Right lobe of liver (tissue), 6 donors: Measurements from ENCODE around the gene EML5. TPM values are rescaled to one million over a fixed set of nuclear protein-coding genes. Genes with fewer than 3 reads are reported as not detected.

Experiments used
- ATAC-seq, 4 donors: fragments of 200-7000 bp; cut with Tn5 transposase; one replicate each; pipeline ENCODE4 v1.9.1; 2020; ENCODE audit warnings: mild to moderate bottlenecking in 4 of 4, moderate library complexity in 4 of 4
- DNase-seq, 3 donors: peaks; one replicate each; pipeline ENCODE4 v3.0.0-alpha.2; 2020
- H3K27ac ChIP-seq, 3 donors: fragments of 200-600 bp; one replicate each; pipeline ENCODE4 v1.8.0; 2022
- H3K27me3 ChIP-seq, 2 donors: fragments of 200-600 bp; one replicate each; pipeline ENCODE4 v1.8.0; 2022
- H3K36me3 ChIP-seq, 4 donors: fragments of 200-600 bp; sonication (generic) in 1 of 4; one replicate each; pipeline versions ENCODE4 v1.5.1 to v1.8.0; 2017 to 2022; ENCODE audit warnings: control low read depth in 1 of 4
- H3K4me1 ChIP-seq, 4 donors: fragments of 200-600 bp; sonication (generic) in 1 of 4; one replicate each; pipeline versions ENCODE4 v1.5.1 to v1.8.0; 2017 to 2022; ENCODE audit warnings: control low read depth in 1 of 4
- H3K4me3 ChIP-seq, 3 donors: fragments of 200-600 bp; one replicate each; pipeline ENCODE4 v1.8.0; 2022
- H3K9me3 ChIP-seq, 4 donors: fragments of 200-600 bp; sonication (generic) in 1 of 4; one replicate each; pipeline versions ENCODE4 v1.5.1 to v1.8.0; 2017 to 2022; ENCODE audit warnings: control low read depth in 1 of 4
- CTCF ChIP-seq, 4 donors: fragments of 200-600 bp in 3 of 4; fragments of 450-650 bp in 1 of 4; IDR thresholded peaks; one replicate each; pipeline versions ENCODE4 v1.5.1 to v1.8.0; 2016 to 2022; ENCODE audit warnings: antibody characterized with exemption in 4 of 4, mild to moderate bottlenecking in 2 of 4
- POLR2A ChIP-seq: fragments of 450-650 bp; IDR thresholded peaks from one replicate; pipeline ENCODE4 v1.6.1; 2017; ENCODE audit warnings: antibody characterized with exemption, mild to moderate bottlenecking
- WGBS: methylation state at CpG from one replicate; pipeline ENCODE4 v1.1.6; 2018; ENCODE audit warnings: low coverage, low lambda C conversion rate; ENCODE audit not compliant: insufficient coverage; ENCODE audit errors: missing lambda C conversion rate; 5-methylcytosine and 5-hydroxymethylcytosine counted together
- intact Hi-C, 2 donors: fragments of 100-400 bp; cut with DNase I; formaldehyde crosslinking; loops; one replicate each; pipeline versions ENCODE4 v1.11.2 to v1.14.1; 2022
- long read RNA-seq: library from polyadenylated mRNA; unstranded; transcript quantifications from one replicate; pipeline ENCODE4 v2.0.0, GENCODE V29; 2019
- total RNA-seq, 6 experiments: library from RNA; depleted of rRNA in 2 of 6; stranded (reverse); fragments of >200 nt in 2 of 6; fragmentation: NEBNext Ultra II Directional in 3 of 6; extraction: Animal tissue kit (Norgen Biotek cat#: 25700) in 3 of 6; gene quantifications; one replicate each; pipeline versions ENCODE4 v1.1.0 to v1.2.4, GENCODE V29; 2016 to 2023
- donor health status: DM: no; HTN: yes; CAD: no.
- donor health status: DM: no; HTN: no; CAD: no.
- donor health status: DM: no; HTN: no; CAD: no.
- donor health status: DM: no; HTN: yes; CAD: no.
- donor health status: DM: no; HTN: yes; CAD: no.

EML5 gene
- total RNA-seq: 1 to 10 TPM in 1 of 6 experiments, under 1 TPM in 5; 0.07 to 1.7 (median 0.24) TPM
- long read RNA-seq: 0 reads

- intact Hi-C loops: no loop called here
- 0% methylated on average over 5 of the region's 111 CpGs for WGBS
- TF ChIP-seq POLR2A: peak; percentile 51
- TF ChIP-seq CTCF (IDR thresholded peaks at IDR 0.05): peak in 3 of 4 donors; percentile 32 to 54 (median 46)
- H3K9me3 ChIP-seq: no peaks in the 10 kb centered on the region
- peak; percentile 89 to 91 (median 90) for DNase-seq
- H3K27ac ChIP-seq: peak within 1 kb of the TSS; percentile 9 to 47 (median 39)
- no peaks in the 10 kb centered on the region for H3K36me3 ChIP-seq
- peaks cover 0 to 6% (median 0%) of the 10 kb centered on the region in 4 donors for H3K4me1 ChIP-seq
- ATAC-seq: peak; percentile 95 to 99 (median 97)
- no peaks in the 10 kb centered on the region for H3K27me3 ChIP-seq
- H3K4me3 ChIP-seq: peak within 1 kb of the TSS; percentile 65 to 69 (median 66)
Measured at GRCh38 chr14:88792473-88793258, at the start of gene EML5. Gene EML5, minus strand, starts transcription at chr14:88792953. Its CDS starts 450 bp downstream, at chr14:88792503.

- Histone ChIP-seq H3K9me3 (no peaks in the 10 kb centered on the region), H3K27me3 (no peaks in the 10 kb centered on the region), H3K36me3 (peaks cover 0 to 5% (median 2%) of the 10 kb centered on the region in 4 donors), H3K4me3 (no peak overlapping the region), H3K27ac (no peak overlapping the region), H3K4me1 (no peaks in the 10 kb centered on the region)
- WGBS: 91% methylated on average over 1 of the region's 1 CpG
- intact Hi-C loops: no loop called here
- no peak for TF ChIP-seq POLR2A
- no peak for TF ChIP-seq CTCF (IDR thresholded peaks at IDR 0.05)
- ATAC-seq (no peak), DNase-seq (no peak)
Measured at GRCh38 chr14:88842414-88842813, 49.7 kb upstream of the EML5 start.

- DNase-seq (no peak), ATAC-seq (no peak)
- WGBS: 87% methylated on average over 1 of the region's 1 CpG
- Histone ChIP-seq H3K9me3 (no peaks in the 10 kb centered on the region), H3K4me3 (no peak overlapping the region), H3K36me3 (peaks cover 0 to 5% (median 2%) of the 10 kb centered on the region in 4 donors), H3K4me1 (no peaks in the 10 kb centered on the region), H3K27ac (no peak overlapping the region), H3K27me3 (no peaks in the 10 kb centered on the region)
- TF ChIP-seq POLR2A (no peak), CTCF (IDR thresholded peaks at IDR 0.05) (no peak)
- intact Hi-C loops: no loop called here
Measured at GRCh38 chr14:88841741-88842140, 49.0 kb upstream of the EML5 start.

- Histone ChIP-seq H3K9me3 (no peaks in the 10 kb centered on the region), H3K27ac (no peak overlapping the region), H3K36me3 (peaks cover 0 to 5% (median 2%) of the 10 kb centered on the region in 4 donors), H3K4me3 (no peak overlapping the region), H3K27me3 (no peaks in the 10 kb centered on the region), H3K4me1 (no peaks in the 10 kb centered on the region)
- DNase-seq (no peak), ATAC-seq (no peak)
- 89% methylated on average over 4 of the region's 5 CpGs for WGBS
- TF ChIP-seq CTCF (IDR thresholded peaks at IDR 0.05) (no peak), POLR2A (no peak)
- intact Hi-C loops: no loop called here
Measured at GRCh38 chr14:88840926-88841325, 48.2 kb upstream of the EML5 start.
